Stomach (tissue), 9 donors: Measurements from ENCODE around the gene FBF1. TPM values are rescaled to one million over a fixed set of nuclear protein-coding genes. Genes with fewer than 3 reads are reported as not detected.
A peak's percentile ranks its signal among the peaks of the same experiment; 100 is the strongest.

Experiments used
- DNase-seq, 2 donors: peaks; one replicate each; pipeline versions ENCODE4 v3.0.0 to v3.0.0-alpha.2; 2013 to 2019
- H3K27ac ChIP-seq, 5 donors: fragments of 200-600 bp in 4 of 5; sonication (generic) in 4 of 5; one replicate each; pipeline ENCODE4 v1.5.1; 2013 to 2019; ENCODE audit warnings: mild to moderate bottlenecking in 1 of 5, moderate library complexity in 1 of 5
- H3K27me3 ChIP-seq, 3 donors: fragments of 200-600 bp; sonication (generic); one replicate each; pipeline ENCODE4 v1.5.1; 2017 to 2019; ENCODE audit warnings: mixed run types in 1 of 3
- H3K36me3 ChIP-seq, 4 donors: fragments of 200-600 bp; sonication (generic); 1 replicate in 3 of 4; 2 replicates in 1 of 4; pipeline ENCODE4 v1.5.1; 2016 to 2019
- H3K4me1 ChIP-seq, 4 donors: fragments of 200-600 bp; sonication (generic); one replicate each; pipeline ENCODE4 v1.5.1; 2016 to 2019
- H3K4me3 ChIP-seq, 4 donors: fragments of 200-600 bp; sonication (generic) in 3 of 4; one replicate each; pipeline ENCODE4 v1.5.1; 2016 to 2019; ENCODE audit warnings: mild to moderate bottlenecking in 1 of 4
- H3K9me3 ChIP-seq, 4 donors: fragments of 200-600 bp; sonication (generic); one replicate each; pipeline ENCODE4 v1.5.1; 2016 to 2019
- EP300 ChIP-seq: sonication (generic); formaldehyde crosslinking; IDR thresholded peaks from one replicate; pipeline ENCODE4 v1.6.1; 2017; ENCODE audit warnings: antibody characterized with exemption
- POLR2A ChIP-seq, 4 donors: fragments of 450-650 bp; IDR thresholded peaks; one replicate each; pipeline ENCODE4 v1.6.1; 2016; ENCODE audit warnings: antibody characterized with exemption in 4 of 4, control low read depth in 2 of 4, mild to moderate bottlenecking in 1 of 4, moderate library complexity in 1 of 4
- POLR2AphosphoS5 ChIP-seq, 3 donors: sonication (generic); formaldehyde crosslinking; IDR thresholded peaks; one replicate each; pipeline ENCODE4 v1.6.1; 2016; ENCODE audit warnings: antibody characterized with exemption in 3 of 3
- WGBS, 5 donors: extraction: QIAGEN DNeasy Blood & Tissue Kit in 3 of 5; methylation state at CpG; one replicate each; pipeline versions ENCODE4 v1.1.5 to v1.1.7; 2013 to 2018; 5-methylcytosine and 5-hydroxymethylcytosine counted together
- intact Hi-C: fragments of 100-400 bp; cut with DNase I; formaldehyde crosslinking; loops from one replicate; pipeline ENCODE4 v1.15.1; 2023; ENCODE audit warnings: low total_unique reads
- polyA plus RNA-seq, 3 donors: library from polyadenylated mRNA; stranded (reverse); fragments of 200-250 nt; gene quantifications; one replicate each; pipeline ENCODE4 v1.2.3, GENCODE V29; 2013
- total RNA-seq, 5 donors: library from RNA; depleted of rRNA; stranded (reverse); fragments of >200 nt; gene quantifications; one replicate each; pipeline versions ENCODE4 v1.1.0 to v1.2.3, GENCODE V29; 2014 to 2016
- TF ChIP-seq, protein P1 (sequence below), 7 experiments: fragments of 450-650 bp in 4 of 7; fragments of 200-600 bp in 3 of 7; sonication (generic) in 3 of 7; IDR thresholded peaks; one replicate each; pipeline ENCODE4 v1.5.1; 2016 to 2019; ENCODE audit warnings: antibody characterized with exemption in 7 of 7, control low read depth in 2 of 7, mild to moderate bottlenecking in 1 of 7
- donor health status: healthy with polysubstance abuse.
- donor health status: Bipolar disorder and iron deficiency.
- donor health status: healthy.

Gene FBF1
- total and polyA plus RNA-seq, 8 donors, result 1.7 to 21.7 (median 10.4) TPM

DNA sequence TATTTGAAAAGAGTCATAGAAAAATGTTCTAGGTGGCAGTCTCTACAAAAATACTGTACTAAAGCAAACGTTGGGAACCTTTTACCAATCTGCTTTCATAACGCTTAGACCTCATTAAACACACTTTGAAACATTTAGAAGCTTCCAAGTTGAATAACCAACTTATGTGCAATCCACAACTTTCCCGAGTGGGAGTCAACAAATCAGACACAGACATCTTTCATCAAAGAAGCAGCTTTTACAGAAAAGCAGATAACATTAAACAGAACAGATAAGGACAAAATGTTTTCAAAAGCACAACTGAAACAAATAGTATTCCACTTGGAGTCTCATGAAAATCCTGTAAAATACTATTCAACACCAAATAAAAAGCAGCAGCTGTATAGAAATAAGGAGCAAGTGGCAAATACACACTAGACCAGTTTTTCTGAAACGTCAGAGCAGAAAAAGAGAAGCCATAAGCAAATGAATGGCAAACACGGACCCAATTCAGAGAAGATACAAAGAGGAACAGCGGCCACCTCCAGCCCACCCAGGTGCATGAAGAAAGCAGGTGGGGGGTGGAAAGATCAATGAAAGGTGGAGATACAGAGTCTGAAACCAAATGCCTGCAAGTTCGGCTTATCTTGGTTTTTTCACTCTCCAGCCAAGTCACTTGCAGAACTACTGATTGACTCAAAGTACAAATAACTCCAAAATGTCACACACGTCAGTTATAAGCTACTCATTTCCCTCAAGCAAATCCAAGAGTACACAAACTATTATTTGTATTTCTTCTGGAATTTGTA lies 18.4 kb upstream of the FBF1 start:
- peak overlapping the region; percentile 52 to 80 (median 56) for H3K27ac ChIP-seq
- no peak for TF ChIP-seq EP300
- TF ChIP-seq, protein P1, sequence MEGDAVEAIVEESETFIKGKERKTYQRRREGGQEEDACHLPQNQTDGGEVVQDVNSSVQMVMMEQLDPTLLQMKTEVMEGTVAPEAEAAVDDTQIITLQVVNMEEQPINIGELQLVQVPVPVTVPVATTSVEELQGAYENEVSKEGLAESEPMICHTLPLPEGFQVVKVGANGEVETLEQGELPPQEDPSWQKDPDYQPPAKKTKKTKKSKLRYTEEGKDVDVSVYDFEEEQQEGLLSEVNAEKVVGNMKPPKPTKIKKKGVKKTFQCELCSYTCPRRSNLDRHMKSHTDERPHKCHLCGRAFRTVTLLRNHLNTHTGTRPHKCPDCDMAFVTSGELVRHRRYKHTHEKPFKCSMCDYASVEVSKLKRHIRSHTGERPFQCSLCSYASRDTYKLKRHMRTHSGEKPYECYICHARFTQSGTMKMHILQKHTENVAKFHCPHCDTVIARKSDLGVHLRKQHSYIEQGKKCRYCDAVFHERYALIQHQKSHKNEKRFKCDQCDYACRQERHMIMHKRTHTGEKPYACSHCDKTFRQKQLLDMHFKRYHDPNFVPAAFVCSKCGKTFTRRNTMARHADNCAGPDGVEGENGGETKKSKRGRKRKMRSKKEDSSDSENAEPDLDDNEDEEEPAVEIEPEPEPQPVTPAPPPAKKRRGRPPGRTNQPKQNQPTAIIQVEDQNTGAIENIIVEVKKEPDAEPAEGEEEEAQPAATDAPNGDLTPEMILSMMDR (IDR thresholded peaks at IDR 0.05), result no peak
- no peak for TF ChIP-seq POLR2A (IDR thresholded peaks at IDR 0.05)
- TF ChIP-seq POLR2AphosphoS5 (IDR thresholded peaks at IDR 0.05), result peak in 2 of 3 donors; percentile 19 to 71
- peaks cover 19 to 56% (median 32%) of the 10 kb centered on the region in 4 donors for H3K4me1 ChIP-seq
- H3K36me3 ChIP-seq, result peaks cover 23 to 58% (median 45%) of the 10 kb centered on the region in 4 donors
- no peaks in the 10 kb centered on the region for H3K27me3 ChIP-seq
- WGBS, 5 donors, result 23 to 43% (median 31%) methylated on average over 8 of the region's 8 CpGs
- H3K4me3 ChIP-seq, result no peak overlapping the region
- peak in 1 of 2 donors; percentile 74 for DNase-seq
- intact Hi-C loops, result no loop called here
- H3K9me3 ChIP-seq, result no peaks in the 10 kb centered on the region

DNA sequence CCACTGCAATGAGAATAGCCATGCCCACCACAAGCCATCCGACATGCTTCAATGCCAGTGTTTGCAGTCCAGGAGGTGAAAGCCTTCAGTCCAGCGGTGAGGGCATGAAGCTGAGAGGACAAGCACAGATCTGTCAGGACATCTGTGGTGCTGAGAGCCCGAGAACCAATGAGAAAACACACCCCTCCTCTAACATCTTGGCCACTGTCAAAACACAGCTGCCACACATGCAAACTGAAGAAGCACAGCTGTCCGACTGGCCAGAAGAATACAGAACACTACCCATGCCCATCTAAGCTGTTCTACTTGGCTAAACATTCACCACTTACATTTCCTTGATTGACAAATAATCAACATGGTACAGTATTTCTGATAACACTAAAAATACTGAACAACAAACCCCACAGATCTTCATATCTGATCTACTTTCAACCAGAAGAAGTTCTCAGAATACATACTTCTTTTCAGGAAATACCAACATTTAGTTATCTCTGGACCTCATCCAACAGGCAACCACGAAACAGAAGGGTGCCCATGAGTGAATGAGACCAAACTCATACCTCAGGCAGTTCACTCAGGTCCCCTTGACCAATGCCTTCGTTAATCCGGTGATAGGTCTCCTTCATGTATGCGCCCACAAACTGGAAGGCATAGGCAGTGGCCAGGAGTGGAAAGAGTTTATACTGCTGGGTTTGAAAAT lies 10.2 kb upstream of the FBF1 start:
- H3K27me3 ChIP-seq, result no peaks in the 10 kb centered on the region
- H3K4me1 ChIP-seq, result no peaks in the 10 kb centered on the region
- intact Hi-C loops, result no loop called here
- 60 to 81% (median 64%) methylated on average over 8 of the region's 8 CpGs for WGBS, 5 donors
- TF ChIP-seq POLR2AphosphoS5 (IDR thresholded peaks at IDR 0.05), result no peak
- no peak for TF ChIP-seq POLR2A (IDR thresholded peaks at IDR 0.05)
- TF ChIP-seq EP300, result no peak
- TF ChIP-seq, protein P1 (IDR thresholded peaks at IDR 0.05), result no peak
- no peak for DNase-seq
- no peak overlapping the region for H3K27ac ChIP-seq
- no peak overlapping the region for H3K4me3 ChIP-seq
- H3K9me3 ChIP-seq, result no peaks in the 10 kb centered on the region
- peaks cover 96 to 100% (median 100%) of the 10 kb centered on the region in 4 donors for H3K36me3 ChIP-seq

DNA sequence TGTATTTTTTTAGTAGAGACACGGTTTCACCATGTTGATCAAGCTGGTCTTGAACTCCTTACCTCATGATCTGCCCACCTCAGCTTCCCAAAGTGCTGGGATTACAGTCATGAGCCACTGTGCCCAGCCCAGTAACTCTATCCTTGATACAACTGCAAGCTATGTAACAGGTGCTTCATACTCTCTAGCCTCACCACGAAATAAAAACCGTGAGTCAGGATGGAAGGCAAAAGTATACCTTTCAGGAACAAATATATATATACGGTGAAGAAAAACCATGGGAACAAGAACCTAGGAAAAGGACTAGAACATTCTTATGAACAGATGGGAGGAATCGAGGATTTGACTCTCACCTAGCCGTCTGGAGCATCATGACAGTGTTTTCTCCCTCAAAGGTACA lies 9.6 kb upstream of the FBF1 start:
- Histone ChIP-seq H3K36me3 (peaks cover 94 to 100% (median 100%) of the 10 kb centered on the region in 4 donors), H3K4me1 (no peaks in the 10 kb centered on the region)
- intact Hi-C loops, result no loop called here

DNA sequence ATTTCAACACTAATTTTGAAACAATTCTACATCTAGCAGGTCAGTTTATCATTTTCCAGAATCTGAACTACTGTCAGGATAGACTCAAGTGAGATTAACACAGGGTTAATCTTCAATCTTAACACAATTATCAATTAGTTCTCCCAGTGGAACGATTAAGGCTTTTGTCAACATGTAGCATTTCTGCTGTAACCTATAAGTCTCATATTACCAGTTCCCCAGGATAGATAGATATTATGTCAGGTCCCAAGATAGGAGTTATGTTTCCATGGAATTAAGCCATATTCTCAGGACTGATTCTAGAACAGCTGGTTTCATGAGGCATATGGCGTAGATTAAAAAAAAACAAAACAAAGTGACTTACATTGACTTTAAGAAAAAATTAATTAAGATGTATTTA lies 4.4 kb upstream of the FBF1 start:
- no peaks in the 10 kb centered on the region for H3K9me3 ChIP-seq
- TF ChIP-seq, protein P1 (IDR thresholded peaks at IDR 0.05), result no peak
- TF ChIP-seq POLR2AphosphoS5 (IDR thresholded peaks at IDR 0.05) (no peak), POLR2A (IDR thresholded peaks at IDR 0.05) (no peak), EP300 (no peak)
- 36 to 63% (median 50%) methylated on average over 2 of the region's 2 CpGs for WGBS, 5 donors
- DNase-seq, result no peak
- no peaks in the 10 kb centered on the region for H3K27me3 ChIP-seq
- no peak overlapping the region for H3K27ac ChIP-seq
- no peak overlapping the region for H3K4me3 ChIP-seq
- H3K36me3 ChIP-seq, result peaks cover 43 to 77% (median 70%) of the 10 kb centered on the region in 4 donors
- intact Hi-C loops, result no loop called here
- H3K4me1 ChIP-seq, result peaks cover 6 to 12% (median 9%) of the 10 kb centered on the region in 4 donors

More for the DNA sequence above, 9.6 kb upstream of the FBF1 start:
- H3K27ac ChIP-seq, result no peak overlapping the region
- no peaks in the 10 kb centered on the region for H3K9me3 ChIP-seq
- no peak for DNase-seq
- no peak for TF ChIP-seq POLR2A (IDR thresholded peaks at IDR 0.05)
- no peak for TF ChIP-seq EP300
- TF ChIP-seq, protein P1 (IDR thresholded peaks at IDR 0.05), result no peak
- no peak for TF ChIP-seq POLR2AphosphoS5 (IDR thresholded peaks at IDR 0.05)
- WGBS, 5 donors, result 89 to 96% (median 91%) methylated on average over 6 of the region's 6 CpGs
- no peak overlapping the region for H3K4me3 ChIP-seq
- H3K27me3 ChIP-seq, result no peaks in the 10 kb centered on the region
